GM12878 (cell line): ENCODE measurements around the gene CACNA1I. TPM values are rescaled to one million over a fixed set of nuclear protein-coding genes. Genes with fewer than 3 reads are reported as not detected.

Experiments used
- ATAC-seq: fragments of 200-7000 bp; cut with Tn5 transposase; 3 replicates; pipeline ENCODE4 v1.9.1; 2020; ENCODE audit warnings: mild to moderate bottlenecking, moderate library complexity
- BruUV-seq: library from RNA; stranded (reverse); fragments of 400-500 nt; replicated peaks from 2 replicates; lab custom pipeline; 2021; lab: Mats Ljungman, UMichigan
- CTCF ChIA-PET: fragments of 300-600 bp; sonication (Branson Sonifier 250); formaldehyde crosslinking; extraction: SDS; loops from one replicate; lab custom pipeline; 2021; ENCODE audit warnings: inconsistent platforms; lab: Yijun Ruan, JAX
- POLR2A ChIA-PET: fragments of 350-600 bp; formaldehyde crosslinking; extraction: SDS; loops from one replicate; lab custom pipeline; 2021; ENCODE audit warnings: inconsistent platforms; lab: Charles Lee
- RAD21 ChIA-PET: fragments of 300-600 bp; sonication (Branson Sonifier 250); formaldehyde crosslinking; loops from one replicate; lab custom pipeline; 2023; ENCODE audit warnings: antibody characterized with exemption; ENCODE audit not compliant: unreplicated experiment; lab: Charles Lee
- SMC1A ChIA-PET: fragments of 300-600 bp; sonication (Branson Sonifier 250); formaldehyde crosslinking; loops from one replicate; lab custom pipeline; 2023; ENCODE audit not compliant: unreplicated experiment, uncharacterized antibody; lab: Charles Lee
- DNase-seq: peaks from one replicate; pipeline ENCODE4 v3.0.0-alpha.2; 2011; ENCODE audit warnings: low read depth, low spot score
- FAIRE-seq: peaks from 3 replicates; lab custom pipeline; 2011; peaks lifted over from hg19 to GRCh38; lab: Jason Lieb, UNC
- H2AFZ ChIP-seq: 2 replicates; pipeline ENCODE4 v1.6.0; 2011; ENCODE audit warnings: low read depth, low read length, control low read depth; ENCODE audit not compliant: control insufficient read depth
- H3K27ac ChIP-seq: 2 replicates; pipeline ENCODE4 v1.5.1; 2011; ENCODE audit warnings: control low read depth; ENCODE audit not compliant: control insufficient read depth, insufficient read depth
- H3K27me3 ChIP-seq, 2 experiments: replicated peaks in 1 of 2; 2 replicates each; pipeline versions ENCODE4 v1.6.0 to v1.6.1; 2011; ENCODE audit warnings: low read length in 1 of 2; ENCODE audit not compliant: control insufficient read depth in 2 of 2, insufficient read depth in 2 of 2
- H3K36me3 ChIP-seq, 2 experiments: 2 replicates each; pipeline ENCODE4 v1.5.1; 2011; ENCODE audit warnings: low read length in 1 of 2; ENCODE audit not compliant: control insufficient read depth in 2 of 2, insufficient read depth in 2 of 2
- H3K4me1 ChIP-seq: 2 replicates; pipeline ENCODE4 v1.6.1; 2011; ENCODE audit warnings: mild to moderate bottlenecking, low read length, moderate library complexity, mixed read lengths; ENCODE audit not compliant: control insufficient read depth, insufficient read depth
- H3K4me2 ChIP-seq: 2 replicates; pipeline ENCODE4 v1.6.0; 2011; ENCODE audit warnings: control low read depth; ENCODE audit not compliant: control insufficient read depth, insufficient read depth
- H3K4me3 ChIP-seq: fragments of 200-600 bp; sonication (generic); 2 replicates; pipeline ENCODE4 v1.5.1; 2016
- H3K79me2 ChIP-seq: 2 replicates; pipeline ENCODE4 v1.6.0; 2011; ENCODE audit warnings: low read length; ENCODE audit not compliant: control insufficient read depth, insufficient read depth
- H3K9ac ChIP-seq: 2 replicates; pipeline ENCODE4 v1.8.0; 2011; ENCODE audit warnings: low read length, control low read depth, mixed read lengths; ENCODE audit not compliant: control insufficient read depth, insufficient read depth
- H3K9me3 ChIP-seq: replicated peaks from 3 replicates; pipeline ENCODE4 v1.5.1; 2011; ENCODE audit warnings: mild to moderate bottlenecking, low read length; ENCODE audit not compliant: control insufficient read depth, insufficient read depth
- H4K20me1 ChIP-seq: 2 replicates; pipeline ENCODE4 v1.6.0; 2011; ENCODE audit not compliant: control insufficient read depth, insufficient read depth
- BACH1 ChIP-seq: fragments of 450-650 bp; IDR thresholded peaks from 2 replicates; pipeline ENCODE4 v1.6.1; 2017; ENCODE audit warnings: mild to moderate bottlenecking, borderline replicate concordance
- GATAD2B ChIP-seq: fragments of 450-650 bp; conservative IDR thresholded peaks from 2 replicates; pipeline ENCODE4 v1.6.1; 2017; ENCODE audit warnings: low read depth, mild to moderate bottlenecking, moderate library complexity
- NR2C1 ChIP-seq: fragments of 450-650 bp; IDR thresholded peaks from 2 replicates; pipeline ENCODE4 v1.6.1; 2017; ENCODE audit warnings: antibody characterized with exemption, mild to moderate bottlenecking, moderate library complexity
- RBBP5 ChIP-seq: fragments of 200-600 bp; sonication (generic); conservative IDR thresholded peaks from 2 replicates; pipeline ENCODE4 v1.6.1; 2016
- WRNIP1 ChIP-seq: IDR thresholded peaks from 2 replicates; pipeline ENCODE4 v1.6.1; 2011; ENCODE audit warnings: low read depth, low read length, improper control_type of control experiment, borderline replicate concordance
- WGBS: methylation state at CpG from one replicate; pipeline ENCODE4 v1.1.6; 2016; ENCODE audit warnings: low lambda C conversion rate; ENCODE audit not compliant: insufficient replicate concordance, insufficient coverage; ENCODE audit errors: missing lambda C conversion rate; 5-methylcytosine and 5-hydroxymethylcytosine counted together
- in situ Hi-C: fragments of 300-500 bp; cut with MboI; formaldehyde crosslinking; loops from 9 replicates; pipeline ENCODE4 v1.14.3; 2018; ENCODE audit warnings: mixed read lengths
- intact Hi-C: fragments of 100-400 bp; cut with micrococcal nuclease; formaldehyde crosslinking; loops from one replicate; pipeline ENCODE4 v1.14.2; 2022; ENCODE audit not compliant: unreplicated experiment
- polyA plus RNA-seq, 11 experiments: library from polyadenylated mRNA; depleted of rRNA in 4 of 11; unstranded in 6 of 11; stranded (reverse) in 5 of 11; fragments of >200 nt; fragmentation: Nextera tagmentation in 4 of 11; fragmentation: Illumina TruSeq in 1 of 11; extraction: Ambion mirVana in 4 of 11; extraction: Trizol in 1 of 11; gene quantifications; 1 replicate in 1 of 11; 2 replicates in 10 of 11; pipeline versions ENCODE4 v1.2.1 to v1.2.3, GENCODE V29; 2011 to 2016; ENCODE audit warnings: inconsistent platforms in 2 of 11, missing spikeins in 2 of 11, low read depth in 1 of 11
- total RNA-seq, 4 experiments: library from RNA; depleted of rRNA in 3 of 4; stranded (reverse); fragments of >200 nt in 3 of 4; fragmentation: Illumina TruSeq in 1 of 4; extraction: Trizol in 1 of 4; gene quantifications; 2 replicates each; pipeline versions ENCODE4 v1.2.1 to v1.2.3, GENCODE V29; 2013 to 2021
- TF ChIP-seq, protein P1 (sequence below): fragments of 450-650 bp; conservative IDR thresholded peaks from 2 replicates; pipeline ENCODE4 v1.6.1; 2017; ENCODE audit warnings: mild to moderate bottlenecking, moderate library complexity
- TF ChIP-seq, protein P2 (sequence below): IDR thresholded peaks from 2 replicates; pipeline ENCODE4 v1.6.1; 2012; ENCODE audit warnings: low read depth, low read length, improper control_type of control experiment

CACNA1I gene
- total and polyA plus RNA-seq, 10 of the 15 experiments (the other 5 are each of a cell fraction or from before 2014, with no cell fraction given): 0.01 to 0.03 TPM; not detected in 8

DNA sequence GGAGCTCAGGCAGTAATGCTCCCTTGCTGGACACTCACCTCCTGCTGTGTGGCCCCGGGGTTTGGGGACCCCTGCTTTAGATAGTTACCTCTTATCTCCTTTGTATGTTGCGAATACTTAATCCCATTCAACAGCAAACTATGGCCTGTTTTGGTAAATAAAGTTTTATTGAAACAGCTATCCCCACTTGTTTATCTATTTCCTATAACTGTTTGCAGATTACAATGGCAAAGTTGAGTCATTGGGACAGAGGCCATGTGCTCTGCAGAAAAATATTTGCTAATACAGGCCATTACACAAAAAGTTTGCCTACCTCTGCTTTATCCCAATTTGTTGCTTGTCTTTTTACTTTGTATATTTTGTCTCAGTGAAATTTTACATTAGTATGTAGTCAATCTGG, 68.4 kb downstream of the CACNA1I start (continued):
- TF ChIP-seq, protein P1, sequence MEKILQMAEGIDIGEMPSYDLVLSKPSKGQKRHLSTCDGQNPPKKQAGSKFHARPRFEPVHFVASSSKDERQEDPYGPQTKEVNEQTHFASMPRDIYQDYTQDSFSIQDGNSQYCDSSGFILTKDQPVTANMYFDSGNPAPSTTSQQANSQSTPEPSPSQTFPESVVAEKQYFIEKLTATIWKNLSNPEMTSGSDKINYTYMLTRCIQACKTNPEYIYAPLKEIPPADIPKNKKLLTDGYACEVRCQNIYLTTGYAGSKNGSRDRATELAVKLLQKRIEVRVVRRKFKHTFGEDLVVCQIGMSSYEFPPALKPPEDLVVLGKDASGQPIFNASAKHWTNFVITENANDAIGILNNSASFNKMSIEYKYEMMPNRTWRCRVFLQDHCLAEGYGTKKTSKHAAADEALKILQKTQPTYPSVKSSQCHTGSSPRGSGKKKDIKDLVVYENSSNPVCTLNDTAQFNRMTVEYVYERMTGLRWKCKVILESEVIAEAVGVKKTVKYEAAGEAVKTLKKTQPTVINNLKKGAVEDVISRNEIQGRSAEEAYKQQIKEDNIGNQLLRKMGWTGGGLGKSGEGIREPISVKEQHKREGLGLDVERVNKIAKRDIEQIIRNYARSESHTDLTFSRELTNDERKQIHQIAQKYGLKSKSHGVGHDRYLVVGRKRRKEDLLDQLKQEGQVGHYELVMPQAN: no peak

DNA sequence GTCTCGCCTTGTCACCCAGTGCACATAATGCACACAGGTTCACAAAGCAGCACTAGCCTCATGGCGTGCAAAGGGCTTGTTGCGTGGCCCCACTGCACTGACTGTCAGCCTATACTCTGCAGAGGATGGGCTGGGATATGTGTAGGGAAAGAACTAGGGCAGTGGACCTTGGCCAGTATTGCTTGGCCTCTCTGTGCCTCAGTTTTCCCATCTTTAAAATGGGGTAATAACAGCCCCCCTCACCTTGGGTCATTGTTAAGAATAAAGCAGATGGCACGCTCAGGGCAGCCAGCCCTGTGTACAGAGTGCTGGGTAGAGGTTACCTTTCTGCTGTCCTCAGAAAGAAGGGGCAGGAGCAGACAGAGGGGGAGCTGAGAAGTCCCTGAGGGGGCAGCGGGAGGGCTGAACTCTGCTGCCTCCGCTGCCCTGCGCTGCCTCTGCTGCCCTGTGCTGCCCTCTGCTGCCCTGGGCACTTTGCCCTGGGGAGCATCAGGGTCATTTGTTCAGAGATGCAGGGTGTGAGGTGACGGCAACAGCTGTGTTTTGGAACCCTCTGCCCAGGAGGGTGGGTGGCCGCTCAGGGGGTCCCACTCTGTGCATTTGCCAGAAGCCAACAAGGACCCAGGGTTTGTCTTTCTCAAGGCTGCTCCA, 71.2 kb downstream of the CACNA1I start:
- 25% methylated on average over 9 of the region's 9 CpGs for WGBS
- no peaks in the 10 kb centered on the region for H3K36me3 ChIP-seq
- H3K79me2 ChIP-seq: no peaks in the 10 kb centered on the region
- no peak for DNase-seq
- BruUV-seq: no TSS peak
- no peaks in the 10 kb centered on the region for H4K20me1 ChIP-seq
- RAD21 ChIA-PET: no interaction called here
- no peak overlapping the region for H2AFZ ChIP-seq
- no peak overlapping the region for H3K9ac ChIP-seq
- no peak overlapping the region for H3K4me2 ChIP-seq
- CTCF ChIA-PET: no interaction called here
- POLR2A ChIA-PET: no interaction called here
- H3K4me3 ChIP-seq: no peak overlapping the region
- in situ Hi-C loops: no loop called here
- no peak for ATAC-seq
- SMC1A ChIA-PET: no interaction called here
- no peak overlapping the region for H3K27ac ChIP-seq
- intact Hi-C loops: no loop called here
- H3K4me1 ChIP-seq: no peaks in the 10 kb centered on the region
- no peak for FAIRE-seq
- TF ChIP-seq BACH1 (no peak), RBBP5 (no peak), WRNIP1 (no peak), NR2C1 (no peak), GATAD2B (no peak)
- TF ChIP-seq, protein P2, sequence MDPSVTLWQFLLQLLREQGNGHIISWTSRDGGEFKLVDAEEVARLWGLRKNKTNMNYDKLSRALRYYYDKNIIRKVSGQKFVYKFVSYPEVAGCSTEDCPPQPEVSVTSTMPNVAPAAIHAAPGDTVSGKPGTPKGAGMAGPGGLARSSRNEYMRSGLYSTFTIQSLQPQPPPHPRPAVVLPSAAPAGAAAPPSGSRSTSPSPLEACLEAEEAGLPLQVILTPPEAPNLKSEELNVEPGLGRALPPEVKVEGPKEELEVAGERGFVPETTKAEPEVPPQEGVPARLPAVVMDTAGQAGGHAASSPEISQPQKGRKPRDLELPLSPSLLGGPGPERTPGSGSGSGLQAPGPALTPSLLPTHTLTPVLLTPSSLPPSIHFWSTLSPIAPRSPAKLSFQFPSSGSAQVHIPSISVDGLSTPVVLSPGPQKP: no peak
- H3K9me3 ChIP-seq: no peaks in the 10 kb centered on the region
- H3K27me3 ChIP-seq: no peaks in the 10 kb centered on the region; a peak in 1 of 4 replicates
